ENCODE data around the gene UBLCP1.
"Not testable (repeated sequence)": the region's sequence is repeated elsewhere in the genome, so short reads cannot be mapped to it uniquely, and the experiment has no call there.

DNA sequence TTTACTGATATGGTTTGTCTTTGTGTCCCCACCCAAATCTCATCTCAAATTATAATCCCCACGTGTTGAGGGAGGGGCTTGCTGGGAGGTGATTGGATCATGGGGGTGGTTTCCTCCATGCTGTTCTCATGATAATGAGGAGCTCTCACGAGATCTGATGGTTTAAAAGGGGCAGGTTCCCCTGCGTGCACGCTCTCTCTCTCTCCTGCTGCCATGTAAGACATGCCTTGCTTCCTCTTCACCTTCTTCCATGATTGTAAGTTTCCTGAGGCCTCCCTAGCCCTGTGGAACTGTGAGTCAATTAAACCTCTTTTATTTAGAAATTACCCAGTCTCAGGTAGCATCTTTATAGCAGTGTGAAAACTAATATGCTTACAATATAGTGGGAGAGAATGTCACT lies 2.9 kb upstream of the UBLCP1 start:
- TF ChIP-seq, protein P1, sequence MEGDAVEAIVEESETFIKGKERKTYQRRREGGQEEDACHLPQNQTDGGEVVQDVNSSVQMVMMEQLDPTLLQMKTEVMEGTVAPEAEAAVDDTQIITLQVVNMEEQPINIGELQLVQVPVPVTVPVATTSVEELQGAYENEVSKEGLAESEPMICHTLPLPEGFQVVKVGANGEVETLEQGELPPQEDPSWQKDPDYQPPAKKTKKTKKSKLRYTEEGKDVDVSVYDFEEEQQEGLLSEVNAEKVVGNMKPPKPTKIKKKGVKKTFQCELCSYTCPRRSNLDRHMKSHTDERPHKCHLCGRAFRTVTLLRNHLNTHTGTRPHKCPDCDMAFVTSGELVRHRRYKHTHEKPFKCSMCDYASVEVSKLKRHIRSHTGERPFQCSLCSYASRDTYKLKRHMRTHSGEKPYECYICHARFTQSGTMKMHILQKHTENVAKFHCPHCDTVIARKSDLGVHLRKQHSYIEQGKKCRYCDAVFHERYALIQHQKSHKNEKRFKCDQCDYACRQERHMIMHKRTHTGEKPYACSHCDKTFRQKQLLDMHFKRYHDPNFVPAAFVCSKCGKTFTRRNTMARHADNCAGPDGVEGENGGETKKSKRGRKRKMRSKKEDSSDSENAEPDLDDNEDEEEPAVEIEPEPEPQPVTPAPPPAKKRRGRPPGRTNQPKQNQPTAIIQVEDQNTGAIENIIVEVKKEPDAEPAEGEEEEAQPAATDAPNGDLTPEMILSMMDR (conservative IDR thresholded peaks at IDR 0.05; ENCODE audit: low read length), result not testable (repeated sequence)
- not testable (repeated sequence) for TF ChIP-seq EZH2phosphoT487 (IDR thresholded peaks at IDR 0.05; ENCODE audit: borderline replicate concordance, low read depth, low read length)
